NCI-H2196 treated with DMSO at 0.1 percent for 48 hours (cell line): ENCODE data around the gene AGAP1.

Experiments used
- DNase-seq: peaks from one replicate; lab custom pipeline; 2025; ENCODE audit not compliant: unreplicated experiment; lab: John Stamatoyannopoulos, UW

AGAP1 gene

GRCh38 chr2:235507928-235508327 lies 14.1 kb downstream of the AGAP1 start:
- DNase-seq: no peak

- DNase-seq: no peak
Measured at GRCh38 chr2:235508371-235509160, 14.7 kb downstream of the AGAP1 start.

GRCh38 chr2:235510318-235510717 lies 16.5 kb downstream of the AGAP1 start:
- no peak for DNase-seq

- DNase-seq: no peak
Measured at GRCh38 chr2:235511187-235511661, 17.4 kb downstream of the AGAP1 start.

- no peak for DNase-seq
Measured at GRCh38 chr2:235511751-235512698, 18.2 kb downstream of the AGAP1 start.

GRCh38 chr2:235512699-235513053 lies 18.8 kb downstream of the AGAP1 start:
- DNase-seq: no peak

GRCh38 chr2:235513984-235514626 lies 20.3 kb downstream of the AGAP1 start:
- DNase-seq: no peak

- DNase-seq: no peak
Measured at GRCh38 chr2:235514627-235515363, 21.0 kb downstream of the AGAP1 start.

- no peak for DNase-seq
Measured at GRCh38 chr2:235515364-235515742, 21.5 kb downstream of the AGAP1 start.

- no peak for DNase-seq
Measured at GRCh38 chr2:235515821-235516220, 22.0 kb downstream of the AGAP1 start.

- DNase-seq: no peak
Measured at GRCh38 chr2:235516257-235516656, 22.4 kb downstream of the AGAP1 start.

- DNase-seq: no peak
Measured at GRCh38 chr2:235518322-235519090, 24.7 kb downstream of the AGAP1 start.

GRCh38 chr2:235520787-235521186 lies 26.9 kb downstream of the AGAP1 start:
- DNase-seq: no peak

- no peak for DNase-seq
Measured at GRCh38 chr2:235521844-235522243, 28.0 kb downstream of the AGAP1 start.

- DNase-seq: no peak
Measured at GRCh38 chr2:235523021-235523420, 29.2 kb downstream of the AGAP1 start.

- DNase-seq: no peak
Measured at GRCh38 chr2:235523486-235524150, 29.8 kb downstream of the AGAP1 start.

- no peak for DNase-seq
Measured at GRCh38 chr2:235526166-235526565, 32.3 kb downstream of the AGAP1 start.

GRCh38 chr2:235527806-235528469 lies 34.1 kb downstream of the AGAP1 start:
- no peak for DNase-seq

- DNase-seq: no peak
Measured at GRCh38 chr2:235529621-235530020, 35.8 kb downstream of the AGAP1 start.
